HG03432 (cell line): ENCODE measurements around the gene MPL.

ENCODE experiments used
- ATAC-seq: cut with Tn5 transposase; IDR thresholded peaks from one replicate; pipeline ENCODE4 v1.9.1; 2021; ENCODE audit warnings: mild to moderate bottlenecking, moderate library complexity; ENCODE audit not compliant: unreplicated experiment

The MPL gene

GRCh38 chr1:43305926-43306687, 31.5 kb upstream of the MPL start:
- ATAC-seq = no peak

- ATAC-seq = no peak
These were observed 30.7 kb upstream of the MPL start for GRCh38 chr1:43306688-43307457.

GRCh38 chr1:43307458-43308158, 30.0 kb upstream of the MPL start:
- no peak for ATAC-seq

GRCh38 chr1:43308635-43309404, 28.8 kb upstream of the MPL start:
- no peak for ATAC-seq

- ATAC-seq = no peak
These were observed 28.1 kb upstream of the MPL start for GRCh38 chr1:43309405-43310025.

- ATAC-seq = no peak
These were observed 26.1 kb upstream of the MPL start for GRCh38 chr1:43311521-43311920.

GRCh38 chr1:43312212-43312623, 25.4 kb upstream of the MPL start:
- no peak for ATAC-seq

- ATAC-seq = no peak
These were observed 24.7 kb upstream of the MPL start for GRCh38 chr1:43312663-43313515.

GRCh38 chr1:43313771-43314170, 23.8 kb upstream of the MPL start:
- ATAC-seq = no peak

GRCh38 chr1:43314233-43314632, 23.4 kb upstream of the MPL start:
- ATAC-seq = no peak

GRCh38 chr1:43315481-43315880, 22.1 kb upstream of the MPL start:
- no peak for ATAC-seq

GRCh38 chr1:43315963-43316737, 21.5 kb upstream of the MPL start:
- no peak for ATAC-seq

- ATAC-seq = no peak
These were observed 20.7 kb upstream of the MPL start for GRCh38 chr1:43316738-43317520.

GRCh38 chr1:43317817-43318471, 19.7 kb upstream of the MPL start:
- no peak for ATAC-seq

GRCh38 chr1:43318831-43319230, 18.8 kb upstream of the MPL start:
- ATAC-seq = no peak

- ATAC-seq = no peak
These were observed 18.3 kb upstream of the MPL start for GRCh38 chr1:43319288-43319687.

- no peak for ATAC-seq
These were observed 17.9 kb upstream of the MPL start for GRCh38 chr1:43319766-43320165.
